Muscle layer of colon (tissue), 2 donors: ENCODE results near the gene CLEC16A.
"Not testable (repeated sequence)": the region's sequence is repeated elsewhere in the genome, so short reads cannot be mapped to it uniquely, and the experiment has no call there.

ENCODE experiments used
- H3K27ac ChIP-seq: one replicate; pipeline ENCODE4 v1.7.0; 2013; ENCODE audit warnings: low read depth, mild to moderate bottlenecking, low read length, moderate library complexity
- H3K27me3 ChIP-seq, 2 donors: one replicate each; pipeline ENCODE4 v1.7.0; 2013; ENCODE audit warnings: low read length in 2 of 2, mild to moderate bottlenecking in 2 of 2; ENCODE audit not compliant: insufficient read depth in 2 of 2, control insufficient read depth in 1 of 2
- H3K36me3 ChIP-seq: one replicate; pipeline ENCODE4 v1.7.0; 2013; ENCODE audit warnings: mild to moderate bottlenecking, low read length; ENCODE audit not compliant: insufficient read depth
- H3K4me1 ChIP-seq: one replicate; pipeline ENCODE4 v1.7.0; 2013; ENCODE audit warnings: mild to moderate bottlenecking, low read length; ENCODE audit not compliant: insufficient read depth
- H3K4me3 ChIP-seq, 2 donors: one replicate each; pipeline ENCODE4 v1.7.0; 2013; ENCODE audit warnings: low read length in 2 of 2, low read depth in 1 of 2, mild to moderate bottlenecking in 1 of 2, moderate library complexity in 1 of 2
- H3K9ac ChIP-seq: one replicate; pipeline ENCODE4 v1.7.0; 2013; ENCODE audit warnings: low read length
- H3K9me3 ChIP-seq: one replicate; pipeline ENCODE4 v1.7.0; 2013; ENCODE audit warnings: mild to moderate bottlenecking, low read length
- donor health status: abdominal sarcoma.
- donor health status: Adenocarcinoma of cecum.

Gene CLEC16A

DNA sequence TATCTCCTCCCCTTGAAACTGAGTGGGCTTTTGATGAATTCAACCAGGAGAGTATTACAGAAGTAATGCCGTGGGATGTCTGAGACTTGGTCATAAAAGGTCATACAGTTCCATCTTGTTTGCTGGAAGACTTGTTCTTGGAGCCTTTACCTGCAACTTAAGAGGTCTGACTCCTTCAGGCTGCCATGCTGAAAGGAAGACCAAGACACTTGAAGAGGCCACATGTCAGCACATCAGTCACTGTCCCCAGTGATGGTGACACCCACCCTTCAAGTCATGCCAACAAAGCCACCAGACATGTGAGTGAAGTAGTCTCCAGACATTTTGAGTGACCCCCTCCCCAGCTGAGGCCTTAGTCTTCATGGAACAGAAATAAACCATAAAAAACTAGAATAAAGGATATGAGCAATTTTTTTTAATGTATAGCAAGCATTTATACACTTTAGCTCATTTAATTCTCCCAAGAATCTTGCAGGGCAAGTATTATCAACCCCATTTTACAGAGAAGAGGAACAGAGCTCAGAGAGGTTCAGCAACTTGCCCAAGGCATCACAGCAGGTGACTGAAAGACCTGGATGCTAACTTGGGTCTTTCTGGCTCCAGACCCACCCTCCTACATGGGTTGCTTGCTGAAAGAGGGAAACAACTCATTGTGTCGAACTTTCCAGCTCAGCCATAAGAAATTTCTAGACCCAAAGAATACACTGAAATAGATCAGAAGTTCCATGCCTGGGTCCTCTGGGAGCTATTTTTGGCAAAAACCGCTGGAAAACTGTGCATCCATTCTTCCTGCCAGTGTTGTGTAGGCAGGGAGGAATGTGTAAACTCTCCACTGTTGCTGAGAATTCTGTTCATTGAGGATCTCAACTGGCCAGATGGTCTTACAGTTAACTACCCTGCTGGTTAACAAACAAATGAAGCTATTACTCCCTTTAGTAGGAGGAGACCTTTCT is 273.6 kb downstream of the CLEC16A start:
- Histone ChIP-seq H3K9me3 (peaks cover 7% of the 10 kb centered on the region), H3K27ac (no peak overlapping the region), H3K9ac (no peak overlapping the region), H3K27me3 (no peaks in the 10 kb centered on the region), H3K4me3 (no peak overlapping the region), H3K36me3 (no peaks in the 10 kb centered on the region), H3K4me1 (no peaks in the 10 kb centered on the region)

- H3K9me3 ChIP-seq = peaks cover 7% of the 10 kb centered on the region
- H3K9ac ChIP-seq = no peak overlapping the region
- H3K4me3 ChIP-seq = no peak overlapping the region
- H3K4me1 ChIP-seq = no peaks in the 10 kb centered on the region
- no peak overlapping the region for H3K27ac ChIP-seq
- no peaks in the 10 kb centered on the region for H3K36me3 ChIP-seq
- H3K27me3 ChIP-seq = no peaks in the 10 kb centered on the region
Measured at GRCh38 chr16:11218604-11218962, 274.2 kb downstream of the CLEC16A start.

- H3K9me3 ChIP-seq = peaks cover 7% of the 10 kb centered on the region
- no peak overlapping the region for H3K9ac ChIP-seq
- no peak overlapping the region for H3K4me3 ChIP-seq
- no peaks in the 10 kb centered on the region for H3K4me1 ChIP-seq
- H3K36me3 ChIP-seq = no peaks in the 10 kb centered on the region
- no peak overlapping the region for H3K27ac ChIP-seq
- H3K27me3 ChIP-seq = no peaks in the 10 kb centered on the region
Measured at GRCh38 chr16:11219178-11219577, 274.8 kb downstream of the CLEC16A start.

DNA sequence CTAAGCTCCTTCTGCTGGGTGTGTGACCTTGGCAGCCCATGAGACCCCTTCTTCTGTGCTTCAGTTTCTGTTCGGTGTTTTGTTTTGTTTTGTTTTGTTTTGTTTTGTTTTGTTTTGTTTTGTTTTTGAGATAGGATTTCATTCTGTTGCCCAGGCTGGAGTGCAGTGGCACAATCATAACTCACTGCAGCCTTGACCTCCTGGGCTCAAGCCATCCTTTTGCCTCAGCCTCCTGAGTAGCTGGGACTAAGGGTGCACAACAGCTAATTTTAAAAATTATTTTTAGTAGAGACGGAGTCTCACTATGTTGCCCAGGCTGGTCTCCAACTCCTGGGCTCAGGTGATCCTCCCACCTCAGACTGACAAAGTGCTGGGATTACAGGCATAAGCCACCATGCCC is 276.1 kb downstream of the CLEC16A start:
- not testable (repeated sequence) for H3K36me3 ChIP-seq, H3K9ac ChIP-seq, H3K4me1 ChIP-seq, H3K4me3 ChIP-seq, H3K9me3 ChIP-seq, H3K27me3 ChIP-seq, H3K27ac ChIP-seq

DNA sequence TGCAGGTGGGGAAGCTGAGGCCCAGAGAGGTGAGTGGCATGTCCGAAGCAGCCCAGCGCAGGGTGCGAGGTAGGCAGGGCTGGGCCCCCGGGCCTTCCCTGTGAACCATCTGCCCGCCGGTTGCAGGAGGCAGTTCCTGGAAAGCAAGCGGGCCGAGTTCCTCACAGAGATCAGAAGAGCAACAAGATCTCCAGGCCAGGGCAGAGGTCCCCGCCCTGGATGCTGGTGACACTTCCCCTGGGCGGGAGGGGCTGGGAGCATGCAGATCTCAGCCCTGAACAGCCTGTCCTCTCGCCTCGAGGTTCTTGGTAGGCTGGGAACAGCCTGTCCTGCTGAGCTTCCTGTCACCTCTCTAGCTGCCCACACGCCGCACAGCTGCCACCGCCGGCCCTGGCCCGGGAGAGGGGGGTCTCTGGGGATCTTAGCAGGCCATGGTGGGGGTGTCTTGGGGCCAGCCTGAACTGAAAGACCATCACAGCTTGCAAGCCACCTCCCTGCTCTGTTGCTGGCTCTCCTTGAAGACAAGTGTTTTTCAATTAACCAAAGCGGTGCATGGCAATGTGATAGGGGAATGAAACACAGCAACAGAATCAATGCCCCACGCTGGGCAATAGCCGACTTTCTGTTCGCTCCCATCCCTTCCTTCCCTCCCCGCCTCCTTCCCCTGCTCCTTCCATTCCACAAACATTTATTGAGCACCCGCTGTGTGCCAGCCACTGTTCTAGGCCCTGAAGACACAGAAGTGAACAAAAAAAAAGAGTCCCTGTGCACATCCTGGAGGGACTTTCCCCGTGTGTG is 279.9 kb downstream of the CLEC16A start:
- H3K36me3 ChIP-seq = no peaks in the 10 kb centered on the region
- H3K4me1 ChIP-seq = no peaks in the 10 kb centered on the region
- H3K4me3 ChIP-seq = no peak overlapping the region
- H3K9me3 ChIP-seq = no peaks in the 10 kb centered on the region
- H3K27me3 ChIP-seq = no peaks in the 10 kb centered on the region
- H3K9ac ChIP-seq = no peak overlapping the region
- H3K27ac ChIP-seq = no peak overlapping the region

GRCh38 chr16:11224894-11225676 is 280.7 kb downstream of the CLEC16A start:
- Histone ChIP-seq H3K4me3 (no peak overlapping the region), H3K4me1 (no peaks in the 10 kb centered on the region), H3K9me3 (no peaks in the 10 kb centered on the region), H3K9ac (no peak overlapping the region), H3K27ac (no peak overlapping the region), H3K36me3 (no peaks in the 10 kb centered on the region), H3K27me3 (no peaks in the 10 kb centered on the region)

DNA sequence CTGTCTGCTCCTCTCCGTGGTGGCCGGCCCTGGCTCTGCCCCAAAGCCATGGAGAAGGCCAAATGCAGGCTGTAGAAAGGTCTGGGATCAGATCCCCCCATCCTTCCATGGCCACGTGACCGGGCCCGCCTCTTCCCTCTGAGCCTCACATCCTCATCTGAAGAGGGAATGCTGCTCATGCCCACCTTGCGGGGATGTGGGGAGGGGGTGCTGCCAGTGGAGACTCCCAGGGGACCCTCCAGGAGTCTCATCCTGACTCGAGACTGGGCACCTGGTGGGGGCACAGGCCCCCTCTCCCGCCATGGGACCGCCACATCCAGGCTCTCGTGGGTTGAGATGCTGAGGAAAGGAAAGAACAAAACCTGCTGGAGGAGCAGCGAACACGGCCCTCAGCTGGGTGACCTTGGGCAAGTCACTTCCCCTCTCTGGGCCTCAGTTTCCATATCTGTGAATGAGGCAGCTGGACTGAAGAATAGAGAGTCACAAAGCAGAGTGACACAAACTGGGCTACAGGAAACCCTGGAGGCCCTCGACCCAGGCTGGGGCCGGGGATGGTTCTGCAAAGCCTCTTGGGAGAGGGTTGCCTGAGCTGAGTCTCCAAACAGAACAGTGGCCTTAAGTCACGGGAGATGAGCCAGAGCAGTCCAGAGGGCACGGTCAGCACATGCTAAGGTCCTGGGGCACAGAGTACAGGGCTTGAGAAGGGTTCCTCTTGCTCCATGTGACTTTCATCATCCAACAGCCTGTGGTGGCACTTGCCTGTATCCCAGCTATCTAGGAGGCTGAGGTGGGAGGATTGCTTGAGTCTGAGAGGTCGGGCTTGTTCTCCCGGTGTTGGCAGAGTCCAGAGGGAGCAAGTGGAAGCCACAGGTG is 281.5 kb downstream of the CLEC16A start:
- H3K27ac ChIP-seq = no peak overlapping the region

DNA sequence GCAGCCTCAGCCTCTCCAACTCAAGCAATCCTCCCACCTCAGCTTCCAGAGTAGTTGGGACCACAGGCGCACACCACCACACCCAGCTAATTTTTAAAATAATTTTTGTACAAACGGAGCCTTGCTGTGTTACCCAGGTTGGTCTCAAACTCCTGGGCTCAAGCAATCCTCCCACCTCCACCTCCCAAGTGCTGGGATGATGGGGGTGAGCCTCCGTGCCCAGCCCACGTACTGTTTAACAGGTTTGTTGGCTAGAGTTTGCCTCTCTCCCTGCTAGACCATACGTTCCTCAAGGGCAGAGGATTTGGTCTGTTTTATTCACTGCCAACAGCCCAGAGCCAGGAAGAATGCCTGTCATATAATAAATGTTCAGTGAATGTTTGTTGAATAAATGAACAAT is 285.1 kb downstream of the CLEC16A start:
- no peaks in the 10 kb centered on the region for H3K27me3 ChIP-seq
- H3K36me3 ChIP-seq = no peaks in the 10 kb centered on the region
- H3K9ac ChIP-seq = no peak overlapping the region

More for the DNA sequence above, 281.5 kb downstream of the CLEC16A start:
- Histone ChIP-seq H3K4me1 (no peaks in the 10 kb centered on the region), H3K9me3 (no peaks in the 10 kb centered on the region), H3K27me3 (no peaks in the 10 kb centered on the region), H3K9ac (no peak overlapping the region), H3K36me3 (no peaks in the 10 kb centered on the region), H3K4me3 (no peak overlapping the region)

DNA sequence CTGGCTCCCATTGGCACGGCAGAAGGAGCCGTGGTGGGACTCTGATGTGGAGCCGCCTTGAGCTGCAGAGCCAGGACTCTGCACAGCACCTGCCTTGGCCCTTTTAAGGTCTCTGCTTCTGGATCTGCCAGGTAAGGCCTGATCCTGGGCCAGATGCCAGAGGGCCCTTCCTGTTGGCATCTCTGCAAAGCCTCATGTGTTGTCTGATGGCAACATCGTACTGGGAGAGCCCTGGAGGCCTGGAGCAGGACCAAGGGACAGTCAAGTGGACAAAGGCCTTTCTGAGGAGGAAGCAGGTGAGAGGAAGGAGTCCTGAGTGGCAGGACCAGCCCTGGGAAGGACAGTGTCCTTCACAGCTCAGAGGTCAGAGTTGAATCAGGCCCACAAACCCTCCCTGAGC is 285.5 kb downstream of the CLEC16A start:
- H3K27me3 ChIP-seq = no peaks in the 10 kb centered on the region
- no peak overlapping the region for H3K27ac ChIP-seq
- no peaks in the 10 kb centered on the region for H3K9me3 ChIP-seq
- H3K9ac ChIP-seq = no peak overlapping the region
- no peaks in the 10 kb centered on the region for H3K36me3 ChIP-seq
- H3K4me1 ChIP-seq = no peaks in the 10 kb centered on the region
- no peak overlapping the region for H3K4me3 ChIP-seq

More for the DNA sequence above, 285.1 kb downstream of the CLEC16A start:
- Histone ChIP-seq H3K4me1 (no peaks in the 10 kb centered on the region), H3K27ac (no peak overlapping the region), H3K4me3 (no peak overlapping the region), H3K9me3 (no peaks in the 10 kb centered on the region)

- Histone ChIP-seq H3K4me1 (no peaks in the 10 kb centered on the region), H3K9ac (no peak overlapping the region), H3K4me3 (no peak overlapping the region), H3K27me3 (no peaks in the 10 kb centered on the region), H3K36me3 (no peaks in the 10 kb centered on the region), H3K27ac (no peak overlapping the region), H3K9me3 (no peaks in the 10 kb centered on the region)
Measured at GRCh38 chr16:11231367-11231970, 287.1 kb downstream of the CLEC16A start.
